GM21528 (cell line): Measurements from ENCODE around the gene HIP1R.

Source experiments
- ATAC-seq: cut with Tn5 transposase; IDR thresholded peaks from one replicate; pipeline ENCODE4 v1.9.1; 2021; ENCODE audit warnings: mild to moderate bottlenecking, moderate library complexity; ENCODE audit not compliant: unreplicated experiment, low FRiP score

The HIP1R gene

GRCh38 chr12:122859303-122860039 is 24.2 kb downstream of the HIP1R start:
- no peak for ATAC-seq

GRCh38 chr12:122860040-122860853 is 25.0 kb downstream of the HIP1R start:
- no peak for ATAC-seq

DNA sequence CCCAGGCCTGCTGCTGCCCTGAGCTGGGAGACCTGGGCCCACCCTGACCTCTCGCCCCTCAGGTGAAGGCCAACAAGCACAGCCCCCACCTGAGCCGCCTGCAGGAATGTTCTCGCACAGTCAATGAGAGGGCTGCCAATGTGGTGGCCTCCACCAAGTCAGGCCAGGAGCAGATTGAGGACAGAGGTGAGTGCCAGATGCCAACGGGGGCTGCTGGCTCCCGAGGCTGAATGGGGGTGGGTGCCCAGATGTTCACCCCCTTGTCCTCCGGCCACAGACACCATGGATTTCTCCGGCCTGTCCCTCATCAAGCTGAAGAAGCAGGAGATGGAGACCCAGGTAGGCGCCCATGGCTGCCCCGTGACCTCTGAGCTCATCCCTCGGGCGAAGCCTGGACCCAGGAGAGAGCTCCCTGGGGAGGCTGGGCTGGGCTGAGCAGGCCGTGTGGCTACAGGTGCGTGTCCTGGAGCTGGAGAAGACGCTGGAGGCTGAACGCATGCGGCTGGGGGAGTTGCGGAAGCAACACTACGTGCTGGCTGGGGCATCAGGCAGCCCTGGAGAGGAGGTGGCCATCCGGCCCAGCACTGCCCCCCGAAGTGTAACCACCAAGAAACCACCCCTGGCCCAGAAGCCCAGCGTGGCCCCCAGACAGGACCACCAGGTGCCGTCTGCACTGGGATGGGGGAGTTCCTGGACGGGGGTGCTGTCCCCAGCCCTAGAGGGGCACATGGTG is 25.8 kb downstream of the HIP1R start:
- no peak for ATAC-seq

DNA sequence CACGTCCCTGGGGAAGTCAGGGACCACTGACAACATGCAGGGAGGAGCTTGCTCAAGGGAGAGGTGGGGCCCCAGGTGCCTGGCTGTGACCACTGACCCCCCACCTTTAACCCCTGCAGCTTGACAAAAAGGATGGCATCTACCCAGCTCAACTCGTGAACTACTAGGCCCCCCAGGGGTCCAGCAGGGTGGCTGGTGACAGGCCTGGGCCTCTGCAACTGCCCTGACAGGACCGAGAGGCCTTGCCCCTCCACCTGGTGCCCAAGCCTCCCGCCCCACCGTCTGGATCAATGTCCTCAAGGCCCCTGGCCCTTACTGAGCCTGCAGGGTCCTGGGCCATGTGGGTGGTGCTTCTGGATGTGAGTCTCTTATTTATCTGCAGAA is 26.3 kb downstream of the HIP1R start:
- no peak for ATAC-seq

GRCh38 chr12:122862110-122862634 is 26.9 kb downstream of the HIP1R start:
- no peak for ATAC-seq

DNA sequence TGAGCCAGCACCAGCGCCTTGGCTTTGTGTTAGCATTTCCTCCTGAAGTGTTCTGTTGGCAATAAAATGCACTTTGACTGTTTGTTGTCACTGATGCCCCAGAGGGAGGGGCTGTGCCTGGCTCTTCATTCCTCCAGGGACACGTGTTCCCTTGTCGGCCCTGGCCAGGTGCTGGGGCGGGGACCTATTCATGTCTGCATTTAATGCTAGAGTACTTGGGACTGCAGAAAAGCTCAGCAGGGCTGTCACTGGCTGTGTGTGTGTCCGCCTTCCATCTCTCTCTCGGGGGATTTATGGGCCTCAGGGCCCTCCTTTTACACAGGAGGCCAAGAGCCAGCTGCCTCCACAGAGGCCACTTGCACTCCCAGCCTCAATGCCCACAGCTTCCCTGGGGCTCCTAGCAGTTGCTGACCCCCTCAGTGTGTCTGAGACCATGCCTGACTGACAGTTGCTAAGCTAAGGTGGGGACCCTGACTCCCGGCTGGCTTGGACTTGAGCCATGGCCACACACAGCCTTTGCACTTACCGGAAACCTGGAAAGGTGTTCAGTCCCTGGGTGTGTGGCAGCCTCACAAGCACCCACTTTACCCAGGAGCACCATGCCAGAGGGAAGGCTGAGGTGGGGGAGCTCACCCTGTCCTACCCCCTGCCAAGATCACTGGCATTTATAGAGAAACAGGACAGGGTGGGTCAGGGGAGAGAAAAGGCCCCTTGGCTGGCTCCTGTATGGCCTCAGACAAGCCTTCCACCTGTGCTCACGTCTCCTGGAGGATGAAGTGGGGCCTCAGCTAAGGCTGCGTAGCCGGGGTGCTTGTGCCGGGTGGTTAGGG is 27.8 kb downstream of the HIP1R start:
- no peak for ATAC-seq

- no peak for ATAC-seq
Measured at GRCh38 chr12:122864894-122865253, 29.6 kb downstream of the HIP1R start.

- ATAC-seq: no peak
Measured at GRCh38 chr12:122865268-122866231, 30.3 kb downstream of the HIP1R start.

DNA sequence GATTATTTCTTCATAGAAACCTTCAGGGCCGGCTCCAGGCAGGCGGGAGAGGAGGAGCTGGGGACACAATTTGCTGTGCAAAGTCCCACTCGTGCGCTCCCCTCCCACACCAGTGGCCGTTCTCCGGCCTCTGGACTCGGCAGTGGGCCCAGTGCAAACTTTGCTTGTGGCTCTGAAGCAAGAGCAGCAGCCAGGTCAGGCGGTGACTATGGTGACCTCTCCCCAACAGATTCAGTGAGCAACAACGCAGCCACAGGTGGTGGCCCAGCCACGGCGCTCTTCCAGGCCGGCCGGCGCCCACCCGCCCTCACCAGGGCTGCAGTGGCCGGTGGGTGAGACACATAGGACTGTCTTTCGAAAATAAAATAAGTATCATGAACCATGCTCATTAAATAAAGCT is 31.1 kb downstream of the HIP1R start:
- ATAC-seq: no peak

DNA sequence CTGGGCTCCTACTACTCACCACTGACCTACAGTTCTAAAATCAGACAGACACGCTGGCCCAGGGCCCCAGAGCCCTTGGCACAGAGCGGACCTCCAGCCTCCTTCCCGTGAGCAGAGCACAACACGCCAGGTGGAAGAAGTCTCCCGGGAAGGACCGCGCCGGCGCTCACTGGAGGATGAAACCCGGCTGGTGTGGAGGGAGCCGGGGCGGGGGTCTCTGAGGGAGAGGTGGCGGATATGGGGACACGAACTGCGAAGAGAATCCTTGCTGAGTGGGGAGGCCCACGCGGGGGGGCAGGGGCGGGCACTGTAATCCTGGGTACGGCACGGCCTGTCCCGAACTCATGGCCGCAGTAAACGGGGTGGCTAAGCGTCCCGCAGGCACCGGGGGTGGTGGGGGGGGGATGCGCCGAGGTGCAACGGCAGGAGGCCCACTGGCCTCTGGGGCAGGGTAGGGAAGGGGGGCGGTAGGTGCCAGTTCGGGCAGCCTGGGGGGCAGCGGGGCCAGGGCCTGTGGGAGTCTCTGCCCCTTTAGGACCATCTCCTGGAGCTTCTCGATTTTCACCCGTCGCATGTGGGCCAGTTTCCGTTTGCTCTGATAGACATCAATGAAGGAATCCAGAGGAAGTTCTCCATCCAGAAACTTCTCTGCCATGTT is 31.8 kb downstream of the HIP1R start:
- no peak for ATAC-seq

DNA sequence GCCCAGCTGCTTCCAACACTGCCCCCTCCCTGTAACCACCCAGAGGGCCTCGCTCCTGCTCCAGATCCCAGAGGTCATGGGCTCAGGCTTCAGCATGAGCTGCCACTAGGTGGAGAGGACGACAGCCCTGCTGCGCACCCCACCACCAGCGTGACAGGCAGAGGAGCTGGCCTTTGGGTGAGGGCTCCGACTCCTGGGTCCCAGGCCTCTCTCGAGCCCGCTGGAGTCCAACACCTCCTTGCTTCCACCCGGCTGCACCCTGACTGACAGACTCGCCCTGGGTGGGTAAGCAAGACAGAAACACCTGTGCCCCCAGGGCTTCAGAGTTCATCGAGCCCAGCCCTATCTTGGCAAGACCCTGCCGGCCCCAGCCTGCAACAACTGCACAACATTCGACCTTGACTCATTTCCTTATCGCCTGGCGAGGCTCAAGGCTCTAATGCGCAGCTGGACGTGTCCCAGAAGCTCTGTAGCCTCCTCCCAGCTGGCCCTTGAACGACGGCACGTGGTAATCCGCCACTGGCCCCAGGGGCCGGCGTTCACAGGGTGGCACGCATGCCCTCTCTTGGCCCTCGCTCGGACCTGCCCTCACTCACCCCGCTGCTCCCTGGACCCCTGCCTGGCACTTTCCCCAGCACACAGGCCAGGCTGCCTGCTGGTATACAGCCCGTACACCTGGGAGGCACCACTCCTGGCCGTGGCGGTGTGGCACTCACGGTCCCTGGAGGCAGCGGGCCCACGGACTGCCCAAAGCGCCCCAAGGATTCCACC is 32.6 kb downstream of the HIP1R start:
- ATAC-seq: no peak

DNA sequence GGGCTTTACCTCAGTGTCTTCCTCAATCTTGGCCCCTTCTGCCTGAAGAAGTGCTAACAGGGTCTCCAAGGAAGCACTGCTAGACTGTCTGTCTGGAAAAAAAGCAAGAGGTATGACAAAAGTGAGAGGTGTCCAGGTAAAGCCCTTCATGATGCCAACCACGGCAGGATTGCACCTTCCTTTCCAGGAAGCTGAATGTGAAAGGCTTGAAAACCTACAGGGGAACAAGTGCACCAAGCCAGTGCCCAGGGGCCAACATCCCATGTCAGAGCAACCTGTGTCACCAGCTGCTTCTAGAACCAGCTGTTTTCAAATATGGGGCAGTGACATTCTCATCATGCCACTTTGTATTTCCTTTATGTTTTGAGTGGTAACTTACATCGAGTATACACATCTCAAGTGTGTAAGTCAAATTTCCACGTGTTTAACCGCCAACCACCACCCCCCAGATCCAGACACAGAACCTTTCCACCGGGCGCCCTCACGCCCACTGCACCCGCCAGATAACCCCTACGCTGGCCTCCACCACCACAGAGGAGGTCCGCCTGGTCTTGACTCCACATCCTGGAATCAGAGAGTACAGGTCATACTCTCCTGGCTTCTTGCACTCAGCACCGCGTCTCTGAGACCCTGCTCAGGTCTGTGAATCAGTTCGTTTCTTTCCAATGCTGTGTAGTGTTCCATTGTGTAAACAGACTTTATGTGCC is 33.4 kb downstream of the HIP1R start:
- ATAC-seq: no peak

DNA sequence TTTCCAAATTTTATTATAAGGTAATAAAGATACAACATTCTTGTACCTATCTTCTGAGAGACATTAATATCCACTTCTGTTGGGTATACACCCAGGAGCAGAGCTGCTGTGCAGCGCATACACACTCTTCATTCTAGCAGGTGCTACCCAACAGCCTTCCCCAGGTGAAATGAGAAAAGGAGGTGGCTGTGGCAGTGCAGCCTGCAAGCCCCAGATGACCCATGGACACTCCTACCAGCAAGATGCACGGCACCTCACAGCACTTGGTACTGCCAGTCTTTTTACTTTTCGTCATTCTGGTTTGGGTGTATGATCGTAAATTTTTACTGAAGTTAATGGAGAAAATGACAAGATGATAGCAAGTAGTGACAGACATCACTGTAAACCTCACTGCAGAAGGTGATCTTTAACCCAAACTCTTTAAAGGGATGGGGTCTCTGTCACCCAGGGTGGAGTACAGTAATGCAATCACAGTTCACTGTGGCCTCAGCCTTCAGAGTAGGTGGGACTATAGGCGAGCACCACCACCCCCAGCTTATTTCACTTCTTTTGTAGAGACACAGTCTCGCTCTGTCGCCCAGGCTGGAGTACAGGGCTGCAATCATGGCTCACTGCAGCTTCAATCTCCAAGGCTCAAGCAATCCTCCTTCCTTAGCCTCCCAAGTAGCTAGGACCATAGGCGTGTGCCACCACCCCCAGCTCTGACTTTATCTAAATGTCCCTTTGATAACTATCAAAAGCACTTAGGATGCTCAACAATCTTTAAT is 34.1 kb downstream of the HIP1R start:
- ATAC-seq: no peak

GRCh38 chr12:122870163-122870842 is 35.0 kb downstream of the HIP1R start:
- ATAC-seq: no peak

- no peak for ATAC-seq
Measured at GRCh38 chr12:122870867-122871664, 35.8 kb downstream of the HIP1R start.
